Measurements from ENCODE around the gene CDHR4.
A peak's percentile ranks its signal among the peaks of the same experiment; 100 is the strongest.
"Not testable (repeated sequence)": the region's sequence is repeated elsewhere in the genome, so short reads cannot be mapped to it uniquely, and the experiment has no call there.

The CDHR4 gene

GRCh38 chr3:49803465-49804140, 3.9 kb upstream of the CDHR4 start:
- peak; percentile 33 to 40 for DNase-seq

- peak; percentile 88 to 89 for DNase-seq
These were observed 3.2 kb upstream of the CDHR4 start, which contains the start of gene INKA1 for GRCh38 chr3:49802719-49803464. Gene INKA1 (plus strand): TSS chr3:49803261. CDS start chr3:49803393, 132 bp downstream.

- DNase-seq: no peak
These were observed 1.5 kb upstream of the CDHR4 start for GRCh38 chr3:49801160-49801559.

- no peak for DNase-seq
These were observed 568 bp downstream of the CDHR4 start for GRCh38 chr3:49799105-49799504.

- no peak for DNase-seq
These were observed 4.5 kb downstream of the CDHR4 start for GRCh38 chr3:49794926-49795905.

GRCh38 chr3:49794431-49794830, 5.2 kb downstream of the CDHR4 start:
- DNase-seq: no peak

- no peak for DNase-seq
These were observed 6.1 kb downstream of the CDHR4 start for GRCh38 chr3:49793486-49794085.

- no peak for DNase-seq
These were observed 7.1 kb downstream of the CDHR4 start for GRCh38 chr3:49792371-49793150.

- no peak for DNase-seq
These were observed 8.1 kb downstream of the CDHR4 start for GRCh38 chr3:49791571-49791970.

- DNase-seq: no peak
These were observed 8.9 kb downstream of the CDHR4 start for GRCh38 chr3:49790626-49791411.

GRCh38 chr3:49788056-49788455, 11.6 kb downstream of the CDHR4 start:
- DNase-seq: no peak

GRCh38 chr3:49787536-49787935, 12.1 kb downstream of the CDHR4 start:
- no peak for DNase-seq

GRCh38 chr3:49787182-49787464, 12.6 kb downstream of the CDHR4 start:
- DNase-seq: no peak

GRCh38 chr3:49786357-49787181, 13.1 kb downstream of the CDHR4 start, which contains the start of gene IP6K1:
Gene IP6K1 (minus strand): TSS chr3:49786542. CDS start chr3:49748040, 38,502 bp downstream.
- peak; percentile 100 for DNase-seq

- DNase-seq: peak; percentile 21 to 33
These were observed 13.9 kb downstream of the CDHR4 start for GRCh38 chr3:49785565-49786356.

GRCh38 chr3:49782277-49782676, 17.4 kb downstream of the CDHR4 start:
- not testable (repeated sequence) for DNase-seq

- DNase-seq: no peak
These were observed 18.1 kb downstream of the CDHR4 start for GRCh38 chr3:49781415-49782199.

GRCh38 chr3:49780975-49781365, 18.7 kb downstream of the CDHR4 start:
- DNase-seq: not testable (repeated sequence)

Data from CD4-positive, alpha-beta T cell treated with Interleukin-1 beta for 1 hour (primary cell).